Stimulated activated CD4-positive, alpha-beta T cell treated with anti-CD3 and anti-CD28 coated beads, Interleukin-1b, Interleukin-23, amount 100 ng/mL, for 4 hours (primary cell): ENCODE data around the gene TMEM53.

Experiments
- DNase-seq, 2 donors: peaks; one replicate each; pipeline ENCODE4 v3.0.0-alpha.2; 2020; ENCODE audit warnings: low read depth in 2 of 2

Gene TMEM53

GRCh38 chr1:44647896-44648295, 26.4 kb downstream of the TMEM53 start:
- no peak for DNase-seq

- DNase-seq = no peak
Observed at GRCh38 chr1:44646261-44647110, 27.8 kb downstream of the TMEM53 start.

DNA sequence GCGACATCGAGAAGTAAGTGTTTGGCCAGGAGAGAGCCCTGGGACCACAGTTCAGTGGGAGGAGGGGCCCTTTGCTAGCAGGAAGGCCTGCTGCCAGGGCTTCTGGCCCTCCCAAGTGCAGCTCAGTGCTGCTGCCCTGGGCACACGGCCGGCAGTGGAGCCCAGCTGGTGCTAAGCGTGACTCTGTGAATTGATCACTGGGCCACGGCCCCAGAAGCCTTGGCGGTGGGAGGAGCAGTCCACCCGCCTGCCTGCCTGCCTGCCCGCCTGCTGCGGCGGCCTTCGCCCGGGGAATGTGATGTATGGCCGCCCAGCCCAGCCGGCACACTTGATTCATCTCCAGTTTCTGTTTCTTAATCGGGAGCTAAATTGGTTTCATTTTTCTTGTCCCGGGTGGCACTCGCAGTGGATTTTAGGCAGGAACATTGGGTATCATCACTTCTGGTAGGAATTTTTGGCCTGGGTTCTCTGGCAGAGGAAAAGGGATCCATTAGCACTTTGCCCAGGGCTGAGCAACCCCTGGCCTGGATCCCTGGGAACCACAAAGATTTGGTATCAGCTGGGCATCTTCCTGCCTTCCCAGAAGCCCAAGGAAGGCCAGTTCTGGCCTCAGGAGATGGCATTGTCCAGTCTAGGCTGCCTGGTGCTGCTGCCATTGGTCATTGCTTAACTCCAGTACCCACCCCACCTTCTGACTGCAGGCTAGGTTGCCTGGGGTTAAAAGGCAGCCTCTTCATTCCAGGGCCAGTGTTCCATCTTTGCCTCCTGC, 28.6 kb downstream of the TMEM53 start:
- DNase-seq = no peak

- no peak for DNase-seq
Observed at GRCh38 chr1:44644806-44645205, 29.5 kb downstream of the TMEM53 start.

GRCh38 chr1:44643721-44644334, 30.5 kb downstream of the TMEM53 start:
- DNase-seq = no peak

- DNase-seq = no peak
Observed at GRCh38 chr1:44642925-44643324, 31.4 kb downstream of the TMEM53 start.

DNA sequence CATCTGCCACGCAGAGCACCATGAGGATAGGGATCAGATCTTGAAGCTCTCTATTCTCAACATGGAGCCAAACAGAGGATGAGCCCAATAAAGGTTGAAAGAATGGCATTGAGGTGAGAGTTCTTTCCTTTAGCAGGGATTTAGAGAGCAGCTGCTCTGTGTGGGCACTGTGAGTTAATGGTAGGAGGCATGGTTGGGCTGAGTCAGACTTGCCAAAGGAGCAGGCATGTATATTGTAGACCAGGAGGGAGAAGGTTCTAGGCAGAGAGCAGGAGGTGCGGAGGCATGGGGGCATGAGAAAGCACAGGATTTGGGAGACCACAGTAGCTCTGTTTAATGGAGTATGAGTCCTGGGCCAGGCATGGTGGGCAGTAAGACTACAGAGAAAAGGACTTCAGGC, 32.0 kb downstream of the TMEM53 start:
- DNase-seq = no peak

GRCh38 chr1:44641126-44642102, 32.9 kb downstream of the TMEM53 start:
- no peak for DNase-seq

- no peak for DNase-seq
Observed at GRCh38 chr1:44640200-44640853, 34.0 kb downstream of the TMEM53 start.

DNA sequence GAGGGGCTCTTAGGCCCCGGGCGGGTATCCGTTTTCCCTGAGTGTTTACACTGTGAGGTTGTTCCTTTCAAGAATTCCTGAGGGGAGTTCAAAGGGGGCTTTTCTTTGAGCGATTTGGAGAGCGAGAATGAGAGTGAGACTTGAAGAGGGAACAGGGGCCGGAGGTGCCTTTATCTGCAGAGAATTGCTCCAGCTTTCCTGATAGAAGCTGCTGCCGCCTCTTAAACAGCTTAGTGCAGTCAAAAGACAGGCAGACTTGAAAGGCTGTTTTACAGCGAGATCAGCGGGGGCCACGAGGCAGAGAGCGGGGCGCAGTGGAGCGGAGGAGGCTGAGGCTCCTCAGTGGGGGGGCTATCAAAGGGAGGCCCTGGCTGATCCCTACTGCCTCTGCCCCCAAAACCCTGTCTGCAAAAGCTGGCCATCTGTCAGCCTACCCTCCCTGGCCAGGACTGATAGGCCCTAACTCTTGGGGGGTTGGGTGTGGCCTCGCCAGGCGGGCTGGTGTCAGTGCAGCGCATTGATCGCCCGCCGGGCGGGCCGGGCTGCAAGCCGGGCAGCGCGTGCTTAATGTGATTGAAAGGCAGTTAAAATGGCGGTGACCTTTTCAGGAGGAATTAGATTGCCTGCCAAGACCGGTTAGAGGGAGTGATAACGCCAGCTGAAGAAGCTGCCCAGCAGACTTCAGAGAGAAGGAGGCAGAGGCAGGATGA, 36.4 kb downstream of the TMEM53 start:
- DNase-seq = no peak

GRCh38 chr1:44636688-44637598, 37.3 kb downstream of the TMEM53 start:
- no peak for DNase-seq

DNA sequence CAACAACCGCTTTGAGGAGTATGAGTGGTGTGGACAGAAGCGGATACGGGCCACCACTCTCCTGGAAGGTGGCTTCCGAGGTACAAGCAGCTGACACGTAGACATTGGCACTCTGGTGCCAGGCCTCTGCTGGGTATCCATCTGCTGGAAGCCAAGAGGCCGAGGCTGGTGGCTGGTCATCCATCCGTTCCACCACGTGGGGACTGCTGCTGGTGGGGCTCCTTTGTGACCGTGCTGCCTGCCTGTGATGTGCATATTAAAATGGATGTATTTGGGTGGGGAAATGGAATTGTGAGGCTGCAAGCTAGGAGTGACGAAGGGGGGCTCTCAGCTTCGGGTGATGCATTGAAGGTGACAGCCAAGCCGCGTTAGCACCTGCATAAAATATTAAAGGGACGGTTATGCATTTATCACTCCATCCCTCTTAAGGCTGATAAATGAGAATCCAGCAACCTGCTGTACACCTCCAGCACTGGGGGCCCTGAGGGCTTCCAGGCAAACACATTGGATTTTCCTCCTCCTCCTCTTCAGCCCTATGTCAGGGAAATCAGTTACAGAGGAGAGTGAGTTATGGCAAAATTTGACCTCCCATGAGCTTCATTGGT, 38.1 kb downstream of the TMEM53 start:
- no peak for DNase-seq

- DNase-seq = no peak
Observed at GRCh38 chr1:44635439-44635838, 38.8 kb downstream of the TMEM53 start.

DNA sequence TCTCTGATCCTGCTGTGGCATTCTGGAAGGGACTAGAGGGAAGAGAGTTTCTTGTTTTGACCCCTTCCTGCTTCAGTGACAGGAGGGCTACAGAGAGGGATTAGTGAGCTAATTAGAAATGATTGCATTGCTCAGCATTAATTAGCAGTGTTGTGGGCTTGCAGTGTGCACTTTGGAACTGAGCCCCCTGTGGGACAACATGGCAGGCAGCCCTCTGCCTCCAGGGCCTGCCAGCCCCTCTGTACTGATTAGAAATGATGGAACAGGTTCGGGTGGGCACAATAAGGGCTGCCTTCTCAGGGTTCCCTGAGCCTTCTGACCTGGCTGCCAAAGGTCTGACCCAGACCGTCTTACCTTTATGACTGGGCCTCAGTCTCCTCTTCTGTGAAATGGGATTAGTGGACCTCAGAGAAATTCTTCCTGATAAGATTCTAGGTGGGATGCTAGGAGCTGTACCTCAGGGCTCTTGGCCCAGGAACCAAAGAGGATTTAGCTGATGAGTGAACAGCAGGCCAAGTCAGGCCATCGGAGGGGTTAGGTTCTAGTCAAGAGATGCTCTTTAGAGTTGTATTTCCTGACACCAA, 39.6 kb downstream of the TMEM53 start:
- no peak for DNase-seq

DNA sequence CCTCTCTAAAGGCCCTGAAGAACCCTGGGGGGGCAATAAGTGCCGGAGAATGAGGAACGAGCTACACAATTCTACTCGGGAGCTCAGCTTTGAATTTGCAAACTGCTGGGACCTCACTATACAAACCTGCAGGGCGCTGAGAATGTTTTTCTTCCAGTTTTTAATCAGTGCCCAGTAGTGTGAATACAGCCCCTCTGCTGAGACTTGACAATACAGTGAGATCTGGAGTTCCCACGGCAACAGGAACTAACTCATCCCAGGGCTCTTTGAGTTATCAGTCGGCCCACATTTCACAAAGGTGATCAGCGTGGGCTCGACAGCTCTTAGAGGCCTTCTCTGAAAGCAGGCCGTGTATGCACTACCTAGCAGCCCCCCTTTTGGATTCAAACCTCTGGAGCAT, 41.7 kb downstream of the TMEM53 start:
- no peak for DNase-seq

GRCh38 chr1:44631647-44632539, 42.4 kb downstream of the TMEM53 start:
- peak; percentile 84 to 88 for DNase-seq

DNA sequence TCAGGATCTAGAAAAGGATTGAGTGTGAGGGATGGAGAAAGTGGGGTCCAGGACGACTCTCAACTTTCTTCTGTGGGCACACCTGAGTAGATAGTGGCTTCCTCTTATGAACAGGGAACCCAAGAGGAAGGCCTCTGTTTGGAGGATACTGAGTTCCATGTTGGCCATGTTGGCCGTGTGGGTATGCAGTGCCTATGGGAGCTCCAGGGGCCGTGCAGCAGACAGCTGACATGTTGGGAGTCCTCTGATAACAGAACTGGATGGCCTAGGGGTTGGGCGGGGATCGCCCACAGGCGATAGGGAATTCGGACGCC, 43.0 kb downstream of the TMEM53 start:
- no peak for DNase-seq

DNA sequence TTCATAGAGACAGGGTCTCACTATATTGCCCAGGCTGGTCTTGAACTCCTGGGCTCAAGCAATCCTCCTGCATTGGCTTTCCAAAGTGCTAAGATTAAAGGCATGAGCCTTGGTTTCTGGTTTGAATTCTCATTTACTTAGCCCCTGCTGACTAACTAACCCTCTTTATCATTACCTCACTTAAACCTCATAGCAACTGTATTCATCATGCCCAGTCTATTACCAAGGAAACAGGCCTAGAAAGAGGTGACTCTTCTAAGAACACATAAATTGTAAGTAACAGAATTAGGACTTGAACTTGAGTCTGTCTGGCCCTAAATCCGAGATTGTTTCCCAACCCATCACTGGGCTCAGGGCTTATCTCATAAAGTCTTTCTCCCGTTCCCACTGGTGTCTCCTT, 44.2 kb downstream of the TMEM53 start:
- no peak for DNase-seq
